A549 (cell line): ENCODE data around the gene HSPBAP1.

Source experiments
- ATOH8 ChIP-seq: fragments of 250-450 bp; sonication (Bioruptor Pico); IDR thresholded peaks from 2 replicates; pipeline ENCODE4 v1.5.0; 2020; ENCODE audit warnings: low read depth, mild to moderate bottlenecking, moderate library complexity
- CTCF ChIP-seq: fragments of >200 bp; sonication (Bioruptor Twin); formaldehyde crosslinking; IDR thresholded peaks from 3 replicates; pipeline ENCODE4 v1.5.1; 2016
- HOXA7 ChIP-seq: fragments of 250-450 bp; sonication (Bioruptor Pico); IDR thresholded peaks from 2 replicates; pipeline ENCODE4 v1.5.0; 2020; ENCODE audit warnings: mild to moderate bottlenecking, moderate library complexity
- KDM1A ChIP-seq: fragments of 200-600 bp; sonication (generic); IDR thresholded peaks from 2 replicates; pipeline ENCODE4 v1.6.1; 2016; ENCODE audit warnings: low read depth, mild to moderate bottlenecking
- POLR2A ChIP-seq: IDR thresholded peaks from 2 replicates; pipeline ENCODE4 v1.6.1; 2012; ENCODE audit warnings: mild to moderate bottlenecking, low read length
- RCOR1 ChIP-seq: fragments of 150-350 bp; IDR thresholded peaks from 2 replicates; pipeline ENCODE4 v1.6.1; 2014; ENCODE audit warnings: antibody characterized with exemption, low read length, low read depth
- REST ChIP-seq: fragments of 200-600 bp; sonication (generic); IDR thresholded peaks from 2 replicates; pipeline ENCODE4 v1.6.1; 2016; ENCODE audit warnings: antibody characterized with exemption, mild to moderate bottlenecking, moderate library complexity
- RFX5 ChIP-seq: fragments of 450-650 bp; IDR thresholded peaks from 2 replicates; pipeline ENCODE4 v1.7.1; 2014; ENCODE audit warnings: antibody characterized with exemption, mild to moderate bottlenecking, moderate library complexity
- RNF2 ChIP-seq: fragments of 200-600 bp; sonication (generic); IDR thresholded peaks from 2 replicates; pipeline ENCODE4 v1.6.1; 2016; ENCODE audit warnings: low read depth, mild to moderate bottlenecking, antibody characterized with exemption, moderate library complexity, borderline replicate concordance
- USF2 ChIP-seq: fragments of 450-650 bp; IDR thresholded peaks from 2 replicates; pipeline ENCODE4 v1.6.1; 2014; ENCODE audit warnings: antibody characterized with exemption

GRCh38 chr3:122692674-122693073 lies 101.0 kb downstream of the HSPBAP1 start:
- no peak for TF ChIP-seq HOXA7
- TF ChIP-seq USF2, result no peak
- TF ChIP-seq RFX5, result no peak
- TF ChIP-seq REST, result no peak
- no peak for TF ChIP-seq CTCF
- no peak for TF ChIP-seq POLR2A
- no peak for TF ChIP-seq ATOH8 (CRISPR knock-in tag)
- no peak for TF ChIP-seq KDM1A
- no peak for TF ChIP-seq RNF2
- no peak for TF ChIP-seq RCOR1
